ENCODE results near the gene TOLLIP.
"Not testable (repeated sequence)": the region's sequence is repeated elsewhere in the genome, so short reads cannot be mapped to it uniquely, and the experiment has no call there.

TOLLIP gene

DNA sequence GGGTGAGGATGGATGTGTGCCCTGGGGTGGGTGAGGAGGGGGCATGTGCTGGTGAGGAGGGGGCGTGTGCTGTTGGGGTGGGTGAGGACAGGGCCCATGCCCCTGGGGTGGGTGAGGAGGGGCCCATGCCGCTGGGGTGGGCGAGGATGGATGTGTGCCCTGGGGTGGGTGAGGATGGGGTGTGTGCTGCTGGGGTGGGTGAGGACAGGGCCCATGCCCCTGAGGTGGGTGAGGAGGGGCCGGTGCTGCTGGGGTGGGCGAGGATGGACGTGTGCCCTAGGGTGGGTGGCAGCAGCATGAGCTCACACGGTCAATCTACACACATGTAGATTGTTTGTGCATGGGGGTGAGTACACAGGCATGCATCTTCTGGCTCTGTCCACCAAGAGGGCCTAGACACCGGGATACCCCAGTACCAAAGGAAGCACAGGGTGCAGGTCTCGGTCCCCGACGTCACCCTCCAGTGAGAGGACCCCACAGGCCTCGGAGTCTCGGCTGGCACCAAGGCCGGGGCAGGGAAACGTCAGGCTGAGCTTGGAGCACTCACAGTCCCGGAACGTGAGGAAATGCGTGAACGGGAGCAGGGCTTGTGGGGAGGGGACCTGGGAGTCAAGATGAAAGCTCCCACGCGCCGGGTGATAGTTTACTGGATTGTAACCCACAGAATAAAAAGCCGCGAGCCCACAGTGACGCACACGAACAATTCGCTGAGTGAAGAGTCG lies 37.4 kb upstream of the TOLLIP start:
- no peak for TF ChIP-seq CTCF (conservative IDR thresholded peaks at IDR 0.05; ENCODE audit: low read length)
- no peak overlapping the region for H3K4me3 ChIP-seq (ENCODE audit: low read length)
- no peak for DNase-seq (ENCODE audit: low read depth)

DNA sequence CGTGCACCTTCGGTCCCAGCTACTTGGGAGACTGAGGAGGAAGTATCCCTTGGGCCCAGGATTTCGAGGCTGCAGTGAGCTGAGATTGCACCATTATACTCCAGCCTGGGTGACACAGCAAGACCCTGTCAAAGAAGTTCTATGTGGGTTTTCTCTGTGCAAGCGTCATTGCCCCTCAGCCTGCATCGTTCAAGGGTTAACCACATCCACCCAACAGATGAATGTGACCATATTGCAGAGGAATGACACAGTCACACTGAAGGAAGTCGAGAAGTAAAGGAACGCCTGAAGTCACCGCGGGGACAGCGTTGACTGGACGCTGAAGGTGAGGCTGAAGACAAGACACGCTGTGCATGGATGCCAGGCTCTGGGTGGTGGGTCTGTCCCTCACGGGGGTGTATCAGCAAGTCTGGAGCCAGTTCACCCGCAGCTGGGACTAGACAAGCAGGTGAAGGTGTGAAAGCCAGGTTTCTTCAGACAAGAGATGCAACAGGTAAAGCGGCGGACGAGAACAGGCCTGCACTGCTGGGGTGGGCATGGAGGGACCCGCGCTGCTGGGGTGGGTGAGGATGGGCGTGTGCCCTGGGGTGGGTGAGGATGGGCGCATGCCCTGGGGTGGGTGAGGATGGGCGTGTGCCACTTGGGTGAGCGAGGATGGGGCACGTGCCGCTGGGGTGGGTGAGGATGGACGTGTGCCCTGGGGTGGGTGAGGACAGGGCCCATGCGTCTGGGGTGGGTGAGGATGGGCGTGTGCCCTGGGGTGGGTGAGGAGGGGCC lies 36.5 kb upstream of the TOLLIP start:
- no peak for DNase-seq (ENCODE audit: low read depth)
- H3K4me3 ChIP-seq (ENCODE audit: low read length) = no peak overlapping the region
- no peak for TF ChIP-seq CTCF (conservative IDR thresholded peaks at IDR 0.05; ENCODE audit: low read length)

GRCh38 chr11:1344056-1344635 lies 34.7 kb upstream of the TOLLIP start:
- no peak for TF ChIP-seq CTCF (conservative IDR thresholded peaks at IDR 0.05; ENCODE audit: low read length)
- no peak for DNase-seq (ENCODE audit: low read depth)
- H3K4me3 ChIP-seq (ENCODE audit: low read length) = no peak overlapping the region

GRCh38 chr11:1343391-1344055 lies 34.1 kb upstream of the TOLLIP start:
- no peak overlapping the region for H3K4me3 ChIP-seq (ENCODE audit: low read length)
- no peak for TF ChIP-seq CTCF (conservative IDR thresholded peaks at IDR 0.05; ENCODE audit: low read length)
- no peak for DNase-seq (ENCODE audit: low read depth)

GRCh38 chr11:1342946-1343345 lies 33.5 kb upstream of the TOLLIP start:
- H3K4me3 ChIP-seq (ENCODE audit: low read length) = no peak overlapping the region
- DNase-seq (ENCODE audit: low read depth) = no peak
- TF ChIP-seq CTCF (conservative IDR thresholded peaks at IDR 0.05; ENCODE audit: low read length) = no peak

- peak; percentile 33 for DNase-seq (ENCODE audit: low read depth)
- TF ChIP-seq CTCF (conservative IDR thresholded peaks at IDR 0.05; ENCODE audit: low read length) = no peak
- no peak overlapping the region for H3K4me3 ChIP-seq (ENCODE audit: low read length)
Measured at GRCh38 chr11:1341928-1342524, 32.6 kb upstream of the TOLLIP start.

DNA sequence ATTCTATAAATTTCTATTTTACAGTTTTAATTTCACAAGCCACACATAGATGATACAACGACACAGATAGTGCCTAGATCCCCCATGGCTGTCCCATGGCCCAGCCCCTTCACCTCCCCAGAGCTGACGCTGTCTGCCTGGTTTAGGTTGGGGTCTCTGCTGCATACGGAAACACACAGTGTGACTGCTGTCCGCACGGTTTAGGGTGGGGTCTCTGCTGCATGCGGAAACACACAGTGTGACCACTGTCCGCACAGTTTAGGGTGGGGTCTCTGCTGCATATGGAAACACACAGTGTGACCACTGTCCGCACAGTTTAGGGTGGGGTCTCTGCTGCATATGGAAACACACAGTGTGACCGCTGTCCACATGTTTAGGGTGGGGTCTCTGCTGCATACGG lies 31.8 kb upstream of the TOLLIP start:
- not testable (repeated sequence) for H3K4me3 ChIP-seq (ENCODE audit: low read length)

More for the DNA sequence above, 31.8 kb upstream of the TOLLIP start:
- not testable (repeated sequence) for DNase-seq (ENCODE audit: low read depth)

Measured in AG10803 (cell line).